ENCODE data around the gene MALT1.

GRCh38 chr18:58640891-58641610 lies 30.2 kb upstream of the MALT1 start:
- no peak for TF ChIP-seq MIER1 (IDR thresholded peaks at IDR 0.05; ENCODE audit: low read depth)
- no peak for TF ChIP-seq GTF2F1 (IDR thresholded peaks at IDR 0.05; ENCODE audit: low read depth, low read length)
- TF ChIP-seq MAZ (CRISPR knock-in tag; conservative IDR thresholded peaks at IDR 0.05 in 1 of 2, IDR thresholded peaks at IDR 0.05 in 1 of 2) = no peak
- TF ChIP-seq ARID4B (CRISPR knock-in tag; IDR thresholded peaks at IDR 0.05) = no peak
- TF ChIP-seq POLR2A (conservative IDR thresholded peaks at IDR 0.05) = no peak

Measured in K562 (cell line).